HG03196 (cell line): ENCODE results near the gene APLNR.

Source experiments
- ATAC-seq: cut with Tn5 transposase; IDR thresholded peaks from one replicate; pipeline ENCODE4 v1.9.1; 2021; ENCODE audit not compliant: unreplicated experiment

APLNR gene

GRCh38 chr11:57251491-57252104 lies 14.5 kb upstream of the APLNR start:
- no peak for ATAC-seq

DNA sequence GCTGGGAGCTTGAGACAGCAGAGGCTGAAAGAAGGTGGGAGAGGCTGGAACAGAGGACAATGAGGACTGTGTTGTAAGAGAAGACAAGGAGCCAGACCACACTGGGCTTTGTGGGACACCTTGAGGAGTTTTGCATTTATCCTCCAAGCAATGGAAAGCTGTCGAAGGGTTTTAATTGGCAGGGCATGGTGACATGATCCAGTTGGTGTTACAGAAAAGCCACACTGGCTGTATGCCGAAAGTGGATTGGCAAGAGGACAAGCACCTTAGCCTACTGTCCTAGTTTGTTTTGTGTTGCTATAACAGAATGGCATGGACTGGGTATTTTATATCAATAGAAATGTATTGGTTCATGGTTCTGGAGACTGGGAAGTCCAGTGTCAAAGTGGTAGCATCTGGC lies 14.0 kb upstream of the APLNR start:
- ATAC-seq, result no peak

DNA sequence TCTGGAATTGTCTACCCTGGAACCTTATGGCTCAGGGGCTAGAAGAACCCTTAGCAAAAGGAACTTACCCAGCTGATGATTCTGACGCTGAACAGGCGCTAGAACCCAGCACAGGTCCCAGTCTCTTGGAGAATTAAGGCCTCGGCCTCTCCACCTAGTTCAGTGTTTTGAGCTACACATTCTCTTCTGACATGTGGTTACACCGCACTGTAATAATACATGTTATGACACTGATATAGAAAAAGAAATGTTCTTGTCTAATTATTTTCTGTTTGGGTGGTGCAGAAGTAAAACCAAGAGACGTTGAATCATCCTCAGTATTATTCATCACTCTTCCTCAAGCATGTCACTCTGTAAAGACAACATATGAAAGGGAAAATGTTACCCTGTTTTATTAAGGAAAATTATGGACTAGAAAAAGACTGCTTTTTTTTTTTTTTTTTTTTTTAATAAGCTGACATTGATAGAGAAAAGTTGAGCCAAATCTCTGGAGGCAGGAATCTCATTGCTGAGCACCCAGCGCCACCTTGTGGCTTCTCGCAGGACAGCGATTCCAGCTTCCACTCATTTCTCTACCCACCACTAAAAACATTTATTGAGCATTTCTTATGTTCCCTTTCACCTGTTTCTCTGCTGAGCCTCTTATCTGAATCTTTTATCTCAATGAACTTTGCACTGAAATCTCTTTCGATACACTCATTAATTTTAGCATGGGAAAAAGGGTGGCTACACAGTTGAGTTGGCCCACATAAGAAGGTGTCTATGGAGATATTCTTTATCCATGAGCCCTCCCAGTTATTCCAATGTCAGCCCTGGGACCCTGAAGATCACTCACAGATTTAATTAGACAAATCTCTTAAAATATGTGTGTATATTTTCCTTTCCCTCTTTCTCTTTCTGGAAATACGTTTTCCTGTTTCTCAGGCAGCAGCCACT lies 12.6 kb upstream of the APLNR start:
- no peak for ATAC-seq

DNA sequence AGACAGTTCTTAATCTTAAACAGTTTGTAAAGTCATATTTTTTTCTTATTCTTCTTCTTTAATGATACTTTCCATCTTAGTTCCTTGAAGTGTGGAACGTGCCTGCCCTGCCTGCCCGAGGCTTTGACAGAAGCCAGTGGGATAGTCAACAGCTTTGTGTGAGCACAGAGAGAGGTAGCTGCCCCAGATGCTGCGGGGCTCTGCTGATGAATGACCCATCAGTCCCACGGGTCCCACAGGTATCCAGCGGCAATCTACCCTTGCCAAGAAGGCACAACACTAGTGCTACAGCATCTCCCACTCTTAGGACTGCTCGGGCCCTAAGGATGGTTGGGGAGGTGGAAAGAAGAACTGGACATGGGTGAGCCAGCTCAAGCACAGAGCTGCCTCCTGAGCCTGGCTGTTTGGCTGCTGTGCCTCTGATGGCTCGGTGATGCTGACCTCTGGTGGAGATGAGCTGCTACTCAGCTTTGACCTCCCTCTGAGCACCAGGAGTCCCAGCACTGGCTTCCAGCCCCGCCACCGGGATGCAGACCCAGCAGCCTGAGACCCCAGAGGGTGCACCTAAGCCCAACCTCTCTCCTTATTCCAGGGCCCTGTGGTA lies 11.8 kb upstream of the APLNR start:
- no peak for ATAC-seq

DNA sequence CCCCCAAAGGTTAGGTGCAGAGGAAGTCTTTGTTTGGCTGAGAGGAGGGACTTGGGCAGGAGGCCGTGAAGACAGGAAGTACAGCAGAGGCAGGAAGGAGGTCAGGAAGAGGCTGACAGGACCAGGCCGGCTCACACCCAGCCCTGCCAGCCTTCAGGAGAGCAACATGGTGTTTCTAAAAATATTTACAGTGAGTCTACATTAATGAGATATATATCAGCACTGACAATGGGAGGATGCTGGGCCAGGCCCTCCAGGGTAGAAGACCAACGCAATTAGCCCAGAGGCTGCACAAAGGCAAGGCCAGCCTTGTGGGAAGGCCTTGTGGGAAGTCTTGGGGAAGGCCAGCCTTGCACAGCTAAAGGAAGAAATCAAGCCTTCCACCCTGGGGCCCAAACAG lies 7.9 kb upstream of the APLNR start:
- ATAC-seq, result no peak

DNA sequence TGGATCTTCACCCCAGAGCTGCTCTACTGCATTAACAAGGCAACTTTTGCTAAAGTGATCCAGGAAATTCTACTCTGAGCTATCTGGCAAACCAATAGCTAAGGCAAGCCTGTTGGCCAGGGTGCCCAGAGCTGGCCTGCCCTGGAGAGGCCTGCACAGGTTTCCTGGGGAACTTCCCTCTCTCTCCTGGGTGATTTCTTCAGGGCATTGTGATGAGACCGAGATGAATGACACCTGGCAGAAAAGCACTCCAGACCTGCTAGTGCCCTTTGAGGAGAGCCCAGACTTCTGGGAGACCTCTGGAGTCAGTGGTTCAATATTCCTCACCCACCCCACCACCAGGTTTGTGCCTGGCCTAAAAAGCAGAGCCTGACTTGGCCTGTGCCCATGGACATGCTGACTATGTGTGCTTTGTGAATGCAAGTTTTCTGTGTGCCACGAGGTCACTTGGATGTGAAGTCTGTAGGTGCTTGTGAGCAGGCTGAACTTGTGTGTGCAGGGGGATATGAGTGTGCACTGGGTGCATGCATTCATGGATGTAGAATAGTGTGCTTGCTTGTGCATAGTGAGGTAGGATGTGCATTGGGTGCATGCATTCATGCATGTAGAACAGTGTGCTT lies 4.4 kb upstream of the APLNR start:
- ATAC-seq, result no peak

GRCh38 chr11:57240757-57241156 lies 3.7 kb upstream of the APLNR start:
- ATAC-seq, result no peak

DNA sequence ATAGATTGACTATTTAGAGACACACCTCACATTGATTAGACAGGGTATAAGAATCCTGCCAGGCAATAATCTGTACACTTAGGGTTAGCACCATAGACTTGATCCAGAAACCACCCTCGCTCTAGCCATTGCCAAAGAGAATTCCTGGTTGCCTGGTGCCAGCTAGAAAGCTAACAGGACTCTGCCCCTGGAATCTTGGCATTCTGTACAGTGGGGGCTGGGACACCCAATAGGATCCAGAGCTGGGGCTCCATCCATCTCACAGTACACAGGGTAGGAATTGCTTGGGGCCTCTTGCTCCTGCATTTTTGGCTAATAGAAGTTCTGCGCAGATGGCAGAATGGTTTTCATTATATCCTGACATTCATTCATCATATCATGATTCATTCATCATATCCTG lies 3.0 kb upstream of the APLNR start:
- no peak for ATAC-seq

GRCh38 chr11:57239348-57239747 lies 2.3 kb upstream of the APLNR start:
- no peak for ATAC-seq

- no peak for ATAC-seq
These were observed 1.0 kb downstream of the APLNR start for GRCh38 chr11:57235761-57236703.

- ATAC-seq, result no peak
These were observed 3.3 kb downstream of the APLNR start for GRCh38 chr11:57233702-57234101.

- no peak for ATAC-seq
These were observed 5.4 kb downstream of the APLNR start for GRCh38 chr11:57231539-57232253.

GRCh38 chr11:57230791-57231538 lies 6.1 kb downstream of the APLNR start:
- ATAC-seq, result no peak

GRCh38 chr11:57230316-57230715 lies 6.7 kb downstream of the APLNR start:
- ATAC-seq, result no peak

GRCh38 chr11:57228600-57228999 lies 8.4 kb downstream of the APLNR start:
- no peak for ATAC-seq

- no peak for ATAC-seq
These were observed 12.5 kb downstream of the APLNR start for GRCh38 chr11:57224537-57224936.

DNA sequence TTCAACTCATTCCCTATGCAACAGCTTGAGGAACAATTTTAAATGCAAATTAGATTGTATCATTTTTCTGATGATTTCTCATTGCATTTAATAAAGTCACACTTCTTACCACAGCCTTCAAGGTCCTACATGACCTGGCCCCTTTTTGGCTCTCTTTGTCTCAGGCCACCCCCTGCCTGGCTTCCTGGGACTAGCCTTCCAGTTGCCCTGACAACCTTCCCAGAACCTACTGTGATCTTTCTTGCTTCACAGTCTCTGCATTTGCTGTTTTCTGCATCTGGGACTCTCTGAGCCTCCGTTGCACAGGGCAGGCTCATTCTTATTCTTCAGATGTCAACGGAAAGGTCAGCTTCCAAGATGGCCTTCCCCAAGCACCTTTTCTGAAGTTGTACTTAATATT lies 12.9 kb downstream of the APLNR start:
- ATAC-seq, result no peak

GRCh38 chr11:57223601-57224000 lies 13.4 kb downstream of the APLNR start:
- ATAC-seq, result no peak

DNA sequence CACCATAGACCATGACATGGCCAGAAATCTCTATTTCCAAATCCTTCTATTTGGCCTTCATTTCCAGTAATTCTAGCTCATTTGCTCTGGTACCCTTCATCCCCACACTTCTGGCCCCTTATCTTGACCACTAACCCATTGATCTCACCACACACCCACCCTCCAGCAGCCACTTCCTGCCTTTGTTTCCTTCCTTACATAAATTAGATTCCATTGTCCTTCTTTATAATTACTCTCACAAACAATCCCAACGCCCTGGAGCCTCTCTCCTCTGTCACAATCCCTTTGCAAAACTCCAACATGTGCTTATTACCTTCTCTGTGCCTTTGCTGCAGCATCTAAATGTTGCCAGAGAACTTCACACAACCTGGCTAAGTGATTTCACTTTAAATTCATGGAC lies 14.8 kb downstream of the APLNR start:
- no peak for ATAC-seq
